Hepatocyte (in vitro differentiated cells): Measurements from ENCODE around the gene C11orf91. TPM values are rescaled to one million over a fixed set of nuclear protein-coding genes. Genes with fewer than 3 reads are reported as not detected.

Experiments used
- DNase-seq: peaks from one replicate; pipeline ENCODE4 v3.0.0-alpha.2; 2016; ENCODE audit warnings: low spot score
- H2AFZ ChIP-seq: fragments of 200-600 bp; sonication (generic); 2 replicates; pipeline ENCODE4 v1.6.0; 2016; ENCODE audit warnings: antibody characterized with exemption, mild to moderate bottlenecking
- H3K27ac ChIP-seq: fragments of 200-600 bp; sonication (generic); 2 replicates; pipeline ENCODE4 v1.5.1; 2016; ENCODE audit warnings: mild to moderate bottlenecking
- H3K27me3 ChIP-seq: fragments of 200-600 bp; sonication (generic); 2 replicates; pipeline ENCODE4 v1.6.1; 2016
- H3K36me3 ChIP-seq: fragments of 200-600 bp; sonication (generic); replicated peaks from 2 replicates; pipeline ENCODE4 v1.5.1; 2016; ENCODE audit warnings: low read depth; ENCODE audit not compliant: insufficient read depth
- H3K4me1 ChIP-seq: fragments of 200-600 bp; sonication (generic); 2 replicates; pipeline ENCODE4 v1.5.1; 2016; ENCODE audit warnings: mild to moderate bottlenecking, moderate library complexity; ENCODE audit not compliant: insufficient read depth
- H3K4me2 ChIP-seq: fragments of 200-600 bp; sonication (generic); 2 replicates; pipeline ENCODE4 v1.6.0; 2016
- H3K4me3 ChIP-seq: fragments of 200-600 bp; sonication (generic); 2 replicates; pipeline ENCODE4 v1.5.1; 2016; ENCODE audit warnings: mild to moderate bottlenecking
- H3K79me2 ChIP-seq: fragments of 200-600 bp; sonication (generic); 2 replicates; pipeline ENCODE4 v1.6.0; 2017; ENCODE audit warnings: mild to moderate bottlenecking
- H3K9me2 ChIP-seq: fragments of 200-600 bp; sonication (generic); replicated peaks from 2 replicates; pipeline ENCODE4 v1.6.0; 2017; ENCODE audit warnings: mild to moderate bottlenecking; ENCODE audit not compliant: insufficient read depth
- H3K9me3 ChIP-seq: fragments of 200-600 bp; sonication (generic); 2 replicates; pipeline ENCODE4 v1.5.1; 2016; ENCODE audit warnings: low read depth, mild to moderate bottlenecking
- H4K20me1 ChIP-seq: fragments of 200-600 bp; sonication (generic); 2 replicates; pipeline ENCODE4 v1.6.0; 2016; ENCODE audit warnings: mild to moderate bottlenecking; ENCODE audit not compliant: insufficient read depth, poor library complexity, severe bottlenecking
- EZH2 ChIP-seq: fragments of 200-600 bp; sonication (generic); IDR thresholded peaks from 2 replicates; pipeline ENCODE4 v1.6.1; 2016; ENCODE audit warnings: antibody characterized with exemption, mild to moderate bottlenecking, borderline replicate concordance
- EZH2phosphoT487 ChIP-seq: fragments of 200-600 bp; sonication (generic); IDR thresholded peaks from one replicate; pipeline ENCODE4 v1.6.1; 2018; ENCODE audit warnings: antibody characterized with exemption, mild to moderate bottlenecking, low read depth, moderate library complexity; ENCODE audit not compliant: unreplicated experiment, severe bottlenecking
- WGBS: methylation state at CpG from one replicate; pipeline ENCODE4 v1.1.6; 2016; ENCODE audit warnings: low lambda C conversion rate; ENCODE audit errors: missing lambda C conversion rate; 5-methylcytosine and 5-hydroxymethylcytosine counted together
- polyA plus RNA-seq: library from polyadenylated mRNA; unstranded; fragments of >200 nt; fragmentation: Nextera tagmentation; extraction: Ambion mirVana; gene quantifications from 2 replicates; pipeline ENCODE4 v1.2.1, GENCODE V29; 2016
- total RNA-seq: library from RNA; depleted of rRNA; stranded (reverse); fragments of >200 nt; gene quantifications from 2 replicates; pipeline ENCODE4 v1.2.3, GENCODE V29; 2014
- TF ChIP-seq, protein P1 (sequence below): fragments of 200-600 bp; sonication (generic); IDR thresholded peaks from 2 replicates; pipeline ENCODE4 v1.5.1; 2016; ENCODE audit warnings: antibody characterized with exemption, mild to moderate bottlenecking; ENCODE audit not compliant: poor library complexity

C11orf91 gene
- total and polyA plus RNA-seq, 2 experiments from 2014 or later, result not detected

GRCh38 chr11:33690290-33691065, 10.1 kb downstream of the C11orf91 start:
- DNase-seq, result peak; percentile 52
- H2AFZ ChIP-seq, result peak overlapping the region; percentile 9
- peak overlapping the region; percentile 59 for H3K4me2 ChIP-seq
- H3K4me3 ChIP-seq, result no peak overlapping the region
- no peaks in the 10 kb centered on the region for H3K36me3 ChIP-seq
- 58% methylated on average over 8 of the region's 8 CpGs for WGBS
- H3K9me3 ChIP-seq, result no peaks in the 10 kb centered on the region
- no peaks in the 10 kb centered on the region for H3K27me3 ChIP-seq
- H4K20me1 ChIP-seq, result no peaks in the 10 kb centered on the region
- H3K4me1 ChIP-seq, result peaks cover 32% of the 10 kb centered on the region
- H3K79me2 ChIP-seq, result no peaks in the 10 kb centered on the region
- H3K9me2 ChIP-seq, result no peaks in the 10 kb centered on the region
- H3K27ac ChIP-seq, result peak overlapping the region; percentile 93
- TF ChIP-seq, protein P1, sequence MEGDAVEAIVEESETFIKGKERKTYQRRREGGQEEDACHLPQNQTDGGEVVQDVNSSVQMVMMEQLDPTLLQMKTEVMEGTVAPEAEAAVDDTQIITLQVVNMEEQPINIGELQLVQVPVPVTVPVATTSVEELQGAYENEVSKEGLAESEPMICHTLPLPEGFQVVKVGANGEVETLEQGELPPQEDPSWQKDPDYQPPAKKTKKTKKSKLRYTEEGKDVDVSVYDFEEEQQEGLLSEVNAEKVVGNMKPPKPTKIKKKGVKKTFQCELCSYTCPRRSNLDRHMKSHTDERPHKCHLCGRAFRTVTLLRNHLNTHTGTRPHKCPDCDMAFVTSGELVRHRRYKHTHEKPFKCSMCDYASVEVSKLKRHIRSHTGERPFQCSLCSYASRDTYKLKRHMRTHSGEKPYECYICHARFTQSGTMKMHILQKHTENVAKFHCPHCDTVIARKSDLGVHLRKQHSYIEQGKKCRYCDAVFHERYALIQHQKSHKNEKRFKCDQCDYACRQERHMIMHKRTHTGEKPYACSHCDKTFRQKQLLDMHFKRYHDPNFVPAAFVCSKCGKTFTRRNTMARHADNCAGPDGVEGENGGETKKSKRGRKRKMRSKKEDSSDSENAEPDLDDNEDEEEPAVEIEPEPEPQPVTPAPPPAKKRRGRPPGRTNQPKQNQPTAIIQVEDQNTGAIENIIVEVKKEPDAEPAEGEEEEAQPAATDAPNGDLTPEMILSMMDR, result no peak
- TF ChIP-seq EZH2, result no peak
- TF ChIP-seq EZH2phosphoT487, result no peak

GRCh38 chr11:33689501-33689900, 11.1 kb downstream of the C11orf91 start:
- H3K27me3 ChIP-seq, result no peaks in the 10 kb centered on the region
- no peaks in the 10 kb centered on the region for H3K36me3 ChIP-seq
- H3K4me3 ChIP-seq, result no peak overlapping the region
- H3K4me1 ChIP-seq, result peaks cover 32% of the 10 kb centered on the region
- H3K9me3 ChIP-seq, result no peaks in the 10 kb centered on the region
- no peaks in the 10 kb centered on the region for H3K9me2 ChIP-seq
- H2AFZ ChIP-seq, result no peak overlapping the region
- H3K27ac ChIP-seq, result peak overlapping the region; percentile 93
- TF ChIP-seq EZH2, result no peak
- no peak for TF ChIP-seq EZH2phosphoT487
- TF ChIP-seq, protein P1, result no peak
- H3K4me2 ChIP-seq, result no peak overlapping the region
- no peaks in the 10 kb centered on the region for H4K20me1 ChIP-seq
- no peaks in the 10 kb centered on the region for H3K79me2 ChIP-seq
- 99% methylated on average over 8 of the region's 8 CpGs for WGBS
- DNase-seq, result no peak

- Histone ChIP-seq H3K79me2 (no peaks in the 10 kb centered on the region), H4K20me1 (no peaks in the 10 kb centered on the region), H3K9me2 (no peaks in the 10 kb centered on the region), H3K9me3 (no peaks in the 10 kb centered on the region), H3K4me2 (no peak overlapping the region), H3K4me3 (no peak overlapping the region), H3K4me1 (peaks cover 32% of the 10 kb centered on the region), H3K27ac (no peak overlapping the region), H3K27me3 (no peaks in the 10 kb centered on the region), H3K36me3 (no peaks in the 10 kb centered on the region), H2AFZ (no peak overlapping the region)
- WGBS, result 91% methylated on average over 4 of the region's 4 CpGs
- no peak for TF ChIP-seq EZH2phosphoT487
- TF ChIP-seq, protein P1, result no peak
- no peak for TF ChIP-seq EZH2
- DNase-seq, result no peak
Measured at GRCh38 chr11:33689085-33689484, 11.5 kb downstream of the C11orf91 start.
